Bone marrow (tissue), 2 donors: Measurements from ENCODE around the gene IDUA.

Experiments used
- DNase-seq, 2 donors: peaks; one replicate each; lab custom pipeline; 2025; lab: John Stamatoyannopoulos, UW

Gene IDUA

GRCh38 chr4:956531-957230, 30.2 kb upstream of the IDUA start:
- no peak for DNase-seq

GRCh38 chr4:957231-957580, 29.6 kb upstream of the IDUA start:
- DNase-seq, result no peak

DNA sequence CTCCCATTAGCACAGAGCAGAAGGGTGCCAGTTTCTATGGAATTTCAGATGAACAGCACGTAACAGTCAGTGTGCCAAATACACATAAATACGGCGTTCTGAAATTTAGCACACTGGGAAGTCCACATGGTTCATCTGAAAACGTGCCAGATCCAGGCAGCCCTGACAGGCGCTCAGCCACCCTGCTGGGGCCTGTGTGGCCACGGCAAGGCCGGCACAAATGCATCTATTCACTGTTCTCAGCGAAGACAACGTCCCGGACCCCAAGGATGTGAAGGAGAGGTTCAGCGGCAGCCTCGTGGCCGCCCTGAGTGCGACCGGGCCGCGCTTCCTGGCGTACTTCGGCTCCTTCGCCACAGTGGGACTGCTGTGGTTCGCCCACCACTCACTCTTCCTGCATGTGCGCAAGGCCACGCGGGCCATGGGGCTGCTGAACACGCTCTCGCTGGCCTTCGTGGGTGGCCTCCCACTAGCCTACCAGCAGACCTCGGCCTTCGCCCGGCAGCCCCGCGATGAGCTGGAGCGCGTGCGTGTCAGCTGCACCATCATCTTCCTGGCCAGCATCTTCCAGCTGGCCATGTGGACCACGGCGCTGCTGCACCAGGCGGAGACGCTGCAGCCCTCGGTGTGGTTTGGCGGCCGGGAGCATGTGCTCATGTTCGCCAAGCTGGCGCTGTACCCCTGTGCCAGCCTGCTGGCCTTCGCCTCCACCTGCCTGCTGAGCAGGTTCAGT, 29.1 kb upstream of the IDUA start:
- DNase-seq, result no peak

GRCh38 chr4:958314-958665, 28.6 kb upstream of the IDUA start:
- DNase-seq, result no peak

GRCh38 chr4:958696-959337, 28.0 kb upstream of the IDUA start:
- DNase-seq, result no peak

DNA sequence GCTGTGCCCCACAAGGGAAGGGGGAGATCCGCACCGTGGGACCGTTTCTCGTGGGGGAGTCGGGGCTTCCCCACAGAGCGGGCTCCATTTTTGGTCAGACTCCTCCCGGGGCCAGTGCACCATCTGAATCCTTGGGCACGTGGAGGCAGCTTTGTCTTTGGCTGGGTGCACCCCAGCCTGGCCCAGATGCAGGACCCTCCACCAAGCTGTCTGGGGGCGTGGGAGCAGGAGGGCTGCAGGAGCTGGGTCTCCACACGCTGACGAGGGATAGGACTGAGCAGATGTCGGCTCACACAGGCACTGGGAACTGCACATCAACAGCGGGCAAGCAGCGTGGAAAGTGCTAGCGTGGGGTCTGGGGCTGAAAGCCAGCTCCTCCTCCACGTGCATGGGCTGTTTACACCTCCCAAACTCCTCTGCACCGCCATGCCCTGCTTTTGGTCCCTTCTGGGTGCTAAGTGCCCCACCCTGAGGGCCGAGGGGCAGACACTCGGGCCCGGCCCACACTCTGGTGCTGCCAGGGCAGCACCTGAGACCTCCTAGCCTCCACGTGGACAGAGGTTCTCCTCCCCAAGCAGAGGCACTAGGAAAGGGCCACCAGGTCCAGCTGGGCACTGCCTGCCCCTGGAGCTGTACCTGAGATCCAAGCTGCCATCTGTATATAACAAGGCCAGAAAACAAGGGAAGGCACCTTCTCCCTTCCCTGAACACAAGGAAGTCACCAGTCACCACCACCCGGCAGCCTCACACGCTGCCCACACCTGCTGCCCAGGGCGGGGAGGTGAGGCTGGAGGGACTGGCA, 27.3 kb upstream of the IDUA start:
- DNase-seq, result no peak

DNA sequence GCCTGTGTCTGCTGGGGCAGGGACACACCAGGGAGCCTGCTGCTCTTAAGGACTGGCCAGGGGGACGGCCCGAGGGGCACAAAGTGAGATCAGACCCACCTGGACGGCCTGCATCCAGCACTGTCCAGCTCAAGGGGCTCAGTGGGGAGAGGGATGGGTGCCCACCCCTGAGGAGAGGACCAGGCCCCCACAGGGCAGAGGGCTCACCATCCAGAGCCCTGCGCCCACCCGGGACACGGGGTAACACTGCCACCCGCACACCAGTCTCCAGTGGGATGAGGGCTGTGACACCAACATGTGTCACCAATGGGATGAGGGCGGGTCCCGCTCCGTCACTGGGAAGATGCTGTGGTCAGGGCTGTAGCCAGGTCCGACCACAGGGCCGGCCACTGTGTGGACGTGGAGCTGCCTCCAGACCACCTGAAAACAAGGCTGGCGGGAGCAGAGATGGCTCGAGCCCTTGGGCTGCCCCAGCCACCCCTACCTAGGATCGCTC, 26.7 kb upstream of the IDUA start:
- DNase-seq, result no peak

DNA sequence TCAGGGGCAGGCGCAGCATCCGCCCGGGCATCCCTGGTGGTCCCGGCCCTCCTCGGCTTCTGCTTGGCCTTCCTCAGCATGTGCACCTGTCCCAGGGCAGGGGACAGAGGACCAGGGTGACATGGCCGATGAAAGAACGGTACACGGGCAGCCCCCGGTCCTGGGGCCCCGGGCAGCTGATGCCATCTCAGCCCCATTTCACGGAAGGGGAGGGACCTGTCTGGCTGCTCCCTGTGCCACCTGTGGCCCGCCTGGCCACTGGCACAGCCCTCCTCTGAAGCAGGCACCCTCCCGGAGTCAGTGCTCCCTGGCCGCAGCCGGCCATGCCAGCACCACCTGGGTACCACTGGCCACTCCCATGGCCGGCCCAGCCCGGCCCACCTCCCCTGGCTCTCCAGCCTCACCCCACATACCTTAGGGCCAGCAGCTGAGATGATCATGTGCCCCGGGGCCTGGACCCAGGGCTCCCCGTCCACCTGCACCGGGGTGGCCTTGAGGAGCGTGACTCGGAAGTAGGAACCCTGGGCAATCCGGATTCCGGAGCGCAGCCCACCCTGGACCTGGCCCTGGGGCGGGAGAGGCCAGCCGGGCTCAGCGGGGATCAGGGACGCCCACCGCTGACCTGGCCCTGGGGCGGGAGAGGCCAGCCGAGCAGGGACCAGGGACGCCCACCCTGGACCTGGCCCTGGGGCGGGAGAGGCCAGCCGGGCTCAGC, 26.1 kb upstream of the IDUA start:
- no peak for DNase-seq

GRCh38 chr4:961351-962230, 25.3 kb upstream of the IDUA start:
- DNase-seq, result no peak

- DNase-seq, result no peak
Observed at GRCh38 chr4:962231-963208, 24.3 kb upstream of the IDUA start.

DNA sequence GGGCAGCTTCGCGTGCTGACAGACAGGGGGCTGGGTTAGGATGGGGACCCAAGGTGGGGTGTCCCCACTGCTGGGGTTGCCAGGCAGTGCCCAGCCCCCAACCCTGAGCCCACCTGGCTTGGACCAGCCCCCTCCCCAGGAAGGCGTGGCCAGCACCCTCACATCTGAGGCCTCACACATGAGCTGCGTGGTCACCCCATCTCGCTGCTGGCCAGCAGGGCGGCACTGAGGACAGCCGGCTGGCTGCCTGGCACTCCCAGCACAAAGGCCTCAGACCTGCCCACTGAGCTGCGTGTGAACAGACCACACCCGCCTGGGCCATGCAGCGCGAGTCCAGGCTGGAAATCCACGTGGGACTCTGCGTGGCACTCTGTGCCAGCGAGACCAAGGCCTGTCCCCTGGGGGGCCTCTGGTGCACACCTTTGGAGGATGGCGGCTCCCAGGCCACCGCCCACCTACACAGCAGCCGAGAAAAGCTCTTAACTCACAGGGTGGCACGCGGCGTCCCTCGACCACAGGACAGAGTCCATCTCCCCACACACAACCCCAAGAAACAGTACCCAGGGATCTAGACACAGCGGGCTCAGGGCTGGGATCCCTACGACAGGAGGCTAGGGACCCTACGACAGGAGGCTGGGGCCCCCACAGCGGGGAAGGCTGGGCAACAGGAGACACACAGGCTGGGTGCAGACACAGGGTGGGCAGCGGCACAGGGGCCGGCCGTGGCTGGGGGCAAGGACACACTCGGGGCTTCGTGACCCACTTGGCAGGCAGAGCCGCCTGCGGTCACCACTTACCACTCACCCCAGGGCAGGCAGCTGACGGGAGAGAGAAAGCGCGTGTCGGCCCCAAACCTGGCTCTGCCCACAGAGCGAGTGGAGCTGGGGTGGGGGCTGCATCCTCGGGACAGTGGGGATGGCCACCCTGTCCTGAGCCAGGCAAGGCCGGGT, 23.3 kb upstream of the IDUA start:
- no peak for DNase-seq

GRCh38 chr4:964346-965025, 22.4 kb upstream of the IDUA start:
- DNase-seq, result no peak

- no peak for DNase-seq
Observed at GRCh38 chr4:965048-965765, 21.6 kb upstream of the IDUA start.

- no peak for DNase-seq
Observed at GRCh38 chr4:965766-966134, 21.1 kb upstream of the IDUA start.

DNA sequence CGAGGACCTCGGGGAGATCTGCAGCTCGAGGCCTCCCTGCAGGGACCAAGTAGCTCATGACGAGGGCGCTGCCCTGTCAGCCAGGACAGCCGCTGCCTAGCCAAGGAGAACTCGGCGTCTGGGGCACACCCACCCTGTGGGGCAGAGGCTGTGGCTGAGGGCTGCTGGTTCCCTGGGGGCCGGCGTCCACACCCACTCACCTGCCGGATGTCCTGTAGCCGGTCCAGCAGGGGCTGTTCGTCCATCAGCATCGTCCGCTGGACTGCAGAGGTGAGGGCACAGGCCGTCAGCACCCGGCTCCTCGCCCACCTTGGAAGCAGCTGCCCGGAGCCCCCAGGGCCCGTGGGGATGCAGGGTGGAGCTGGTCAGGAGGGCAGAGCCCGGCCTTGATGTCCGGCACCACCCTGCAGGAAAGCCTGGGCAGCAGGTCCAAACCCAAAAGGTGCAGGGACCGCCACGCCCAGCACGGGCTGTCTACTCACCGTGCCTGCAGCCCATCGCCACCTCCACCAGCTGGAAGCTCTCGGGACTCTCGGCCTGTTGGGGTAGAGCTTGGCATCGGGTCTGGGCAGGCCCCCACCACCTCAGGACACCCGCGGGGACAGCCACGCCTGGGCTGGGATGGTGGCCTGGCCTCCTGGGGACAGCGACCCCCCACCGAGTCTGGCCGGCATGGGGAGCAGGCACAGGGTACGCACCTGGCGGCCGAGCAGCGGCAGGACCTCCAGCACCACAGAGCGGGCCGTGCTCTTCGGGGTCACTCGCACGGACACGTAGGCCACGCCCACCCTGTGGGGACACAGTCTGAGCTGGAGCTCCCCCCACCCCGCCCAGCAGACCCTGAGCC, 20.4 kb upstream of the IDUA start:
- DNase-seq, result no peak
